Endothelial cell of umbilical vein (primary cell): ENCODE data around the gene EPC1. TPM values are rescaled to one million over a fixed set of nuclear protein-coding genes. Genes with fewer than 3 reads are reported as not detected.

ENCODE experiments used
- BruUV-seq: library from RNA; stranded (reverse); fragments of 400-500 nt; replicated peaks from 2 replicates; lab custom pipeline; 2021; lab: Mats Ljungman, UMichigan
- CTCF ChIA-PET: fragments of 300-600, 350-600 bp; sonication (Branson Sonifier 250); formaldehyde crosslinking; loops from one replicate; lab custom pipeline; 2021; ENCODE audit warnings: antibody characterized with exemption, inconsistent platforms; lab: Charles Lee
- POLR2A ChIA-PET: fragments of 300-600, 350-600 bp; sonication (Branson Sonifier 250); formaldehyde crosslinking; loops from one replicate; lab custom pipeline; 2021; ENCODE audit warnings: antibody characterized with exemption, inconsistent platforms; lab: Charles Lee
- DNase-seq: peaks from one replicate; pipeline ENCODE4 v3.0.0-alpha.2; 2011; ENCODE audit warnings: low read depth, low spot score
- FAIRE-seq: peaks from 2 replicates; lab custom pipeline; 2011; peaks lifted over from hg19 to GRCh38; lab: Jason Lieb, UNC
- H2AFZ ChIP-seq: 2 replicates; pipeline ENCODE4 v1.6.0; 2012; ENCODE audit warnings: low read depth, low read length, control low read depth, inconsistent platforms
- H3K27ac ChIP-seq: 2 replicates; pipeline ENCODE4 v1.5.1; 2011; ENCODE audit warnings: low read depth, mild to moderate bottlenecking, control low read depth, low read length, moderate library complexity; ENCODE audit not compliant: insufficient read depth
- H3K27me3 ChIP-seq, 2 experiments: 2 replicates each; pipeline versions ENCODE4 v1.6.0 to v1.6.1; 2011; ENCODE audit warnings: low read length in 2 of 2, mixed read lengths in 1 of 2; ENCODE audit not compliant: control insufficient read depth in 2 of 2, insufficient read depth in 2 of 2
- H3K36me3 ChIP-seq, 2 experiments: 2 replicates in 1 of 2; 3 replicates in 1 of 2; pipeline ENCODE4 v1.5.1; 2011; ENCODE audit warnings: low read length in 2 of 2, mild to moderate bottlenecking in 1 of 2, moderate library complexity in 1 of 2; ENCODE audit not compliant: control insufficient read depth in 2 of 2, insufficient read depth in 2 of 2; ENCODE audit errors: extremely low read depth in 1 of 2
- H3K4me1 ChIP-seq: 3 replicates; pipeline ENCODE4 v1.5.1; 2011; ENCODE audit warnings: mild to moderate bottlenecking, low read length; ENCODE audit not compliant: control insufficient read depth, insufficient read depth; ENCODE audit errors: extremely low read depth
- H3K4me2 ChIP-seq: 2 replicates; pipeline ENCODE4 v1.6.1; 2011; ENCODE audit warnings: low read length, control low read depth, mixed read lengths; ENCODE audit not compliant: insufficient read depth
- H3K4me3 ChIP-seq, 3 experiments: fragments of 200-600 bp in 1 of 3; sonication (generic), shearing (Covaris generic) in 1 of 3; replicated peaks in 1 of 3; 2 replicates each; pipeline ENCODE4 v1.5.1; 2011 to 2016; ENCODE audit warnings: control low read depth in 3 of 3, low read length in 3 of 3, mild to moderate bottlenecking in 2 of 3, inconsistent platforms in 1 of 3, low read depth in 1 of 3, moderate library complexity in 1 of 3; ENCODE audit not compliant: insufficient read depth in 1 of 3
- H3K79me2 ChIP-seq: 2 replicates; pipeline ENCODE4 v1.6.0; 2012; ENCODE audit warnings: low read length, inconsistent platforms; ENCODE audit not compliant: control insufficient read depth, insufficient read depth
- H3K9ac ChIP-seq: replicated peaks from 2 replicates; pipeline ENCODE3; 2011; ENCODE audit warnings: low read length, control low read depth; ENCODE audit not compliant: insufficient read depth; ENCODE audit errors: extremely low read depth
- H3K9me1 ChIP-seq: replicated peaks from 3 replicates; pipeline ENCODE4 v1.6.0; 2011; ENCODE audit warnings: mild to moderate bottlenecking, low read length; ENCODE audit not compliant: control insufficient read depth, insufficient read depth; ENCODE audit errors: extremely low read depth
- H3K9me3 ChIP-seq: replicated peaks from 2 replicates; pipeline ENCODE4 v1.5.1; 2012; ENCODE audit warnings: low read length, inconsistent platforms; ENCODE audit not compliant: control insufficient read depth, insufficient read depth
- H4K20me1 ChIP-seq: replicated peaks from 2 replicates; pipeline ENCODE3; 2011; ENCODE audit warnings: mild to moderate bottlenecking, low read length; ENCODE audit not compliant: control insufficient read depth, insufficient read depth; ENCODE audit errors: extremely low read depth
- CTCF ChIP-seq, 2 donors: IDR thresholded peaks; 1 replicate in 1 of 2; 2 replicates in 1 of 2; pipeline ENCODE4 v1.5.1; 2011; ENCODE audit warnings: low read length in 2 of 2, mild to moderate bottlenecking in 2 of 2, moderate library complexity in 2 of 2, control low read depth in 1 of 2, inconsistent platforms in 1 of 2, low read depth in 1 of 2; ENCODE audit not compliant: insufficient read depth in 1 of 2; ENCODE audit errors: extremely low read depth in 1 of 2
- EZH2 ChIP-seq: IDR thresholded peaks from 2 replicates; pipeline ENCODE4 v1.6.1; 2012; ENCODE audit warnings: borderline replicate concordance, low read depth, mild to moderate bottlenecking, moderate library complexity, low read length, inconsistent platforms; ENCODE audit not compliant: severe bottlenecking
- FOS ChIP-seq: IDR thresholded peaks from 2 replicates; pipeline ENCODE4 v1.6.1; 2011; ENCODE audit warnings: mild to moderate bottlenecking, low read length, moderate library complexity, borderline replicate concordance; ENCODE audit not compliant: insufficient read depth
- GATA2 ChIP-seq: IDR thresholded peaks from 2 replicates; pipeline ENCODE4 v1.7.0; 2011; ENCODE audit warnings: low read depth, mild to moderate bottlenecking, moderate library complexity, mixed read lengths, low read length; ENCODE audit not compliant: insufficient read length, insufficient read depth
- JUN ChIP-seq: IDR thresholded peaks from 2 replicates; pipeline ENCODE4 v1.6.1; 2011; ENCODE audit warnings: borderline replicate concordance, low read depth; ENCODE audit not compliant: insufficient read length, insufficient read depth
- MAX ChIP-seq: IDR thresholded peaks from 2 replicates; pipeline ENCODE4 v1.6.1; 2011; ENCODE audit not compliant: insufficient read depth, insufficient read length
- MYC ChIP-seq: IDR thresholded peaks from one replicate; pipeline ENCODE4 v1.6.1; 2011; ENCODE audit warnings: mild to moderate bottlenecking, low read depth, low read length
- POLR2A ChIP-seq: IDR thresholded peaks from 2 replicates; pipeline ENCODE4 v1.6.1; 2012; ENCODE audit warnings: low read depth, mild to moderate bottlenecking, control low read depth, low read length
- POLR2AphosphoS5 ChIP-seq: IDR thresholded peaks from 2 replicates; pipeline ENCODE4 v1.6.1; 2012; ENCODE audit warnings: low read depth, mild to moderate bottlenecking, control low read depth, low read length, moderate library complexity; ENCODE audit not compliant: insufficient read depth
- dilution Hi-C: fragments of 300-500 bp; cut with MboI; formaldehyde crosslinking; loops from one replicate; pipeline ENCODE4 v1.15.0; 2019; ENCODE audit warnings: low sequenced_read_pairs; ENCODE audit not compliant: extremely low pct_ligation_motif_present
- intact Hi-C: fragments of 100-400 bp; cut with micrococcal nuclease; formaldehyde crosslinking; loops from one replicate; pipeline ENCODE4 v1.10.0; 2022
- polyA plus RNA-seq, 4 experiments: library from polyadenylated mRNA; depleted of rRNA in 3 of 4; stranded (reverse) in 3 of 4; unstranded in 1 of 4; fragments of >200 nt; gene quantifications; 2 replicates each; pipeline versions ENCODE4 v1.2.1 to v1.2.3, GENCODE V29; 2011 to 2012; ENCODE audit warnings: missing spikeins in 1 of 4
- total RNA-seq: library from RNA; stranded (reverse); gene quantifications from 2 replicates; pipeline ENCODE4 v1.2.3, GENCODE V29; 2021

The EPC1 gene
- total and polyA plus RNA-seq, 2 donors (not counting 3 experiments of a cell fraction or from before 2014, with no cell fraction given), result 27.9 to 39.0 TPM

GRCh38 chr10:32341596-32341995, 5.4 kb downstream of the EPC1 start:
- Histone ChIP-seq H3K79me2 (peaks cover 93% of the 10 kb centered on the region), H3K4me2 (no peak overlapping the region), H2AFZ (no peak overlapping the region), H3K27ac (no peak overlapping the region), H3K36me3 (peaks cover 0 to 5% of the 10 kb centered on the region in 2 experiments), H3K27me3 (no peaks in the 10 kb centered on the region), H3K4me1 (peaks cover 13% of the 10 kb centered on the region), H3K9me1 (peaks cover 3% of the 10 kb centered on the region), H3K9me3 (no peaks in the 10 kb centered on the region), H3K4me3 (no peak overlapping the region), H3K9ac (no peak overlapping the region), H4K20me1 (peaks cover 16% of the 10 kb centered on the region)
- DNase-seq (no peak), FAIRE-seq (no peak)
- BruUV-seq, result no TSS peak
- TF ChIP-seq JUN (no peak), MYC (no peak), FOS (no peak), CTCF (IDR thresholded peaks at IDR 0.05; ENCODE audit: extremely low read depth in 1 of 2, insufficient read depth in 1 of 2, low read depth in 1 of 2, low read length in 2 of 2) (no peak), GATA2 (no peak), POLR2A (no peak), EZH2 (no peak), MAX (no peak), POLR2AphosphoS5 (no peak)
- ChIA-PET CTCF (interaction anchor here (1.3 to 5.2 kb wide), 3 partner anchors 26 to 85 kb away, joined by 5 to 60 read pairs (median 6); no protein-coding TSS in a partner anchor), POLR2A (no interaction called here)
- intact Hi-C loops (no loop called here), dilution Hi-C loops (no loop called here)
